H9 (cell line): ENCODE measurements around the gene ANKRD13D. TPM values are rescaled to one million over a fixed set of nuclear protein-coding genes. Genes with fewer than 3 reads are reported as not detected.

Experiments used
- DNase-seq: peaks from one replicate; pipeline ENCODE4 v3.0.0-alpha.2; 2017
- H2AFZ ChIP-seq: one replicate; pipeline ENCODE4 v1.6.1; 2013; ENCODE audit warnings: mild to moderate bottlenecking, low read length, control low read depth, moderate library complexity
- H2AK5ac ChIP-seq: 2 replicates; pipeline ENCODE4 v1.6.1; 2013; ENCODE audit warnings: low read length, control low read depth, mixed read lengths; ENCODE audit not compliant: insufficient read length
- H2BK120ac ChIP-seq: one replicate; pipeline ENCODE4 v1.6.1; 2013; ENCODE audit warnings: low read depth, mild to moderate bottlenecking, low read length, control low read depth, inconsistent platforms; ENCODE audit not compliant: poor library complexity, severe bottlenecking
- H2BK12ac ChIP-seq: 2 replicates; pipeline ENCODE4 v1.6.1; 2013; ENCODE audit warnings: low read length, control low read depth, mixed read lengths, low read depth; ENCODE audit not compliant: insufficient read length
- H2BK15ac ChIP-seq: 2 replicates; pipeline ENCODE4 v1.6.1; 2013; ENCODE audit warnings: low read depth, low read length, control low read depth
- H2BK20ac ChIP-seq: one replicate; pipeline ENCODE4 v1.6.1; 2013; ENCODE audit warnings: low read depth, mild to moderate bottlenecking, low read length, control low read depth, inconsistent platforms; ENCODE audit not compliant: poor library complexity, severe bottlenecking
- H2BK5ac ChIP-seq: 2 replicates; pipeline ENCODE4 v1.6.1; 2013; ENCODE audit warnings: low read length, control low read depth, mixed read lengths; ENCODE audit not compliant: insufficient read length
- H3K14ac ChIP-seq: 2 replicates; pipeline ENCODE4 v1.6.1; 2013; ENCODE audit warnings: low read length, control low read depth; ENCODE audit not compliant: insufficient read depth
- H3K18ac ChIP-seq: 2 replicates; pipeline ENCODE4 v1.6.1; 2013; ENCODE audit warnings: low read depth, mild to moderate bottlenecking, mixed read lengths, low read length, control low read depth; ENCODE audit not compliant: insufficient read length
- H3K23ac ChIP-seq: 2 replicates; pipeline ENCODE4 v1.6.1; 2013; ENCODE audit warnings: low read length, control low read depth, mixed read lengths, low read depth; ENCODE audit not compliant: insufficient read length
- H3K23me2 ChIP-seq: 2 replicates; pipeline ENCODE4 v1.6.1; 2013; ENCODE audit warnings: low read depth, mild to moderate bottlenecking, mixed read lengths, low read length, control low read depth; ENCODE audit not compliant: insufficient read length, poor library complexity, severe bottlenecking
- H3K27ac ChIP-seq: 2 replicates; pipeline ENCODE4 v1.5.1; 2013; ENCODE audit warnings: low read length, control low read depth, mixed read lengths, low read depth; ENCODE audit not compliant: insufficient read length
- H3K27me3 ChIP-seq: 2 replicates; pipeline ENCODE4 v1.6.1; 2013; ENCODE audit warnings: low read length, control low read depth, inconsistent platforms; ENCODE audit not compliant: insufficient read depth
- H3K4ac ChIP-seq: 2 replicates; pipeline ENCODE4 v1.6.1; 2013; ENCODE audit warnings: low read depth, mild to moderate bottlenecking, control low read depth, inconsistent platforms, low read length, moderate library complexity
- H3K4me1 ChIP-seq: 2 replicates; pipeline ENCODE4 v1.6.1; 2013; ENCODE audit warnings: low read length, control low read depth, inconsistent platforms; ENCODE audit not compliant: insufficient read depth
- H3K4me2 ChIP-seq: 2 replicates; pipeline ENCODE4 v1.6.1; 2013; ENCODE audit warnings: low read length, control low read depth, mixed read lengths; ENCODE audit not compliant: insufficient read length, insufficient read depth
- H3K56ac ChIP-seq: 2 replicates; pipeline ENCODE4 v1.6.1; 2013; ENCODE audit warnings: low read depth, mild to moderate bottlenecking, mixed read lengths, low read length, control low read depth; ENCODE audit not compliant: insufficient read length
- H3K79me1 ChIP-seq: 2 replicates; pipeline ENCODE4 v1.6.1; 2013; ENCODE audit warnings: low read depth, mild to moderate bottlenecking, moderate library complexity, low read length, control low read depth, inconsistent platforms; ENCODE audit not compliant: insufficient read depth, poor library complexity, severe bottlenecking
- H3K79me2 ChIP-seq: 2 replicates; pipeline ENCODE4 v1.6.1; 2013; ENCODE audit warnings: low read length, control low read depth, inconsistent platforms; ENCODE audit not compliant: insufficient read depth
- H3K9ac ChIP-seq: 2 replicates; pipeline ENCODE4 v1.6.1; 2013; ENCODE audit warnings: low read length, control low read depth, mixed read lengths; ENCODE audit not compliant: insufficient read length; ENCODE audit errors: extremely low read depth
- H3K9me3 ChIP-seq: one replicate; pipeline ENCODE4 v1.6.1; 2013; ENCODE audit warnings: low read depth, low read length, inconsistent platforms; ENCODE audit not compliant: control insufficient read depth
- H3T11ph ChIP-seq: one replicate; pipeline ENCODE4 v1.6.1; 2013; ENCODE audit warnings: mild to moderate bottlenecking, low read length, control low read depth, inconsistent platforms
- H4K20me1 ChIP-seq: one replicate; pipeline ENCODE4 v1.6.1; 2013; ENCODE audit not compliant: control insufficient read depth, insufficient read length, insufficient read depth
- H4K5ac ChIP-seq: 2 replicates; pipeline ENCODE4 v1.6.1; 2013; ENCODE audit warnings: low read depth, mild to moderate bottlenecking, mixed read lengths, low read length, control low read depth; ENCODE audit not compliant: insufficient read length
- H4K8ac ChIP-seq: replicated peaks from 2 replicates; pipeline ENCODE4 v1.6.1; 2013; ENCODE audit warnings: low read length, control low read depth, mixed read lengths, low read depth; ENCODE audit not compliant: insufficient read length
- H4K91ac ChIP-seq: 2 replicates; pipeline ENCODE4 v1.6.1; 2013; ENCODE audit warnings: low read depth, mild to moderate bottlenecking, moderate library complexity, mixed read lengths, low read length, control low read depth; ENCODE audit not compliant: insufficient read length
- H3K27ac Mint-ChIP-seq, 3 experiments: 2 replicates in 2 of 3; 3 replicates in 1 of 3; pipeline ENCODE4 v1.8.0; 2020 to 2021; ENCODE audit warnings: mixed read lengths in 3 of 3, mild to moderate bottlenecking in 1 of 3, moderate library complexity in 1 of 3
- H3K27me3 Mint-ChIP-seq: 2 replicates; pipeline ENCODE4 v1.8.0; 2021; ENCODE audit warnings: low read depth, mild to moderate bottlenecking, moderate library complexity, mixed read lengths
- H3K36me3 Mint-ChIP-seq, 3 experiments: 2 replicates in 2 of 3; 3 replicates in 1 of 3; pipeline ENCODE4 v1.8.0; 2020 to 2021; ENCODE audit warnings: low read depth in 3 of 3, mixed read lengths in 3 of 3; ENCODE audit not compliant: insufficient read depth in 1 of 3
- H3K4me1 Mint-ChIP-seq, 2 experiments: 2 replicates each; pipeline ENCODE4 v1.8.0; 2020; ENCODE audit warnings: mixed read lengths in 2 of 2
- H3K4me3 Mint-ChIP-seq, 2 experiments: 2 replicates in 1 of 2; 3 replicates in 1 of 2; pipeline ENCODE4 v1.8.0; 2020 to 2021; ENCODE audit warnings: mild to moderate bottlenecking in 2 of 2, mixed read lengths in 2 of 2, moderate library complexity in 1 of 2
- H3K9me3 Mint-ChIP-seq, 2 experiments: 2 replicates in 1 of 2; 3 replicates in 1 of 2; pipeline ENCODE4 v1.8.0; 2020; ENCODE audit warnings: mild to moderate bottlenecking in 2 of 2, mixed read lengths in 2 of 2, moderate library complexity in 1 of 2
- CTCF ChIP-seq: fragments of 200-600 bp; sonication (generic); conservative IDR thresholded peaks from 3 replicates; pipeline ENCODE4 v1.8.0; 2021; ENCODE audit warnings: antibody characterized with exemption, mild to moderate bottlenecking
- WGBS: extraction: QIAGEN DNeasy Blood & Tissue Kit; methylation state at CpG from one replicate; pipeline ENCODE4 v1.1.7; 2013; ENCODE audit warnings: missing lambda C conversion rate, low lambda C conversion rate, mixed read lengths; ENCODE audit not compliant: insufficient read length; ENCODE audit errors: extremely low coverage; 5-methylcytosine and 5-hydroxymethylcytosine counted together
- total RNA-seq: library from RNA; stranded (reverse); gene quantifications from 2 replicates; pipeline ENCODE4 v1.2.1, GENCODE V29; 2021

ANKRD13D gene
- total RNA-seq, 1 experiment from 2014 or later, result 42.1 TPM

GRCh38 chr11:67261946-67262681, 27.0 kb upstream of the ANKRD13D start:
- Mint-ChIP-seq H3K4me1 (peaks cover 18 to 21% of the 10 kb centered on the region in 2 experiments), H3K36me3 (peaks cover under 1 to 6% (median 2%) of the 10 kb centered on the region in 3 experiments; a peak in 5 of 7 replicates), H3K4me3 (peak overlapping the region; percentile 38 to 68), H3K27ac (peak overlapping the region in 2 of 3 experiments; percentile 21 to 46; a peak in 2 of 7 replicates), H3K27me3 (peaks cover 44% of the 10 kb centered on the region), H3K9me3 (no peaks in the 10 kb centered on the region)
- Histone ChIP-seq H3K18ac (no peak overlapping the region), H2BK15ac (no peak overlapping the region), H2BK20ac (no peak overlapping the region), H2BK12ac (no peak overlapping the region), H2BK5ac (no peak overlapping the region), H3K14ac (no peak overlapping the region), H3T11ph (no peak overlapping the region), H3K27ac (no peak overlapping the region), H3K79me1 (no peaks in the 10 kb centered on the region), H3K9me3 (no peaks in the 10 kb centered on the region), H3K56ac (no peak overlapping the region), H3K79me2 (no peaks in the 10 kb centered on the region), H4K20me1 (no peaks in the 10 kb centered on the region), H3K4me1 (no peaks in the 10 kb centered on the region), H3K9ac (no peak overlapping the region), H3K27me3 (no peaks in the 10 kb centered on the region; the same call in 1 of the 2 replicates), H3K23me2 (peaks cover 9% of the 10 kb centered on the region), H2AFZ (no peak overlapping the region), H2AK5ac (no peak overlapping the region), H4K8ac (no peak overlapping the region), H3K23ac (no peak overlapping the region), H3K4ac (no peak overlapping the region), H4K5ac (no peak overlapping the region), H4K91ac (no peak overlapping the region), H3K4me2 (peak overlapping the region; percentile 94), H2BK120ac (no peak overlapping the region)
- TF ChIP-seq CTCF, result no peak
- WGBS, result no CpG with 5 or more reads among the region's 18 CpGs
- DNase-seq, result no peak
